Lower leg skin (tissue), 4 donors: ENCODE measurements around the gene MAP7. TPM values are rescaled to one million over a fixed set of nuclear protein-coding genes. Genes with fewer than 3 reads are reported as not detected.

Experiments
- DNase-seq, 2 donors: peaks; one replicate each; pipeline ENCODE4 v3.0.0-alpha.2; 2019; ENCODE audit warnings: low spot score in 2 of 2
- H3K4me3 ChIP-seq: fragments of 200-600 bp; sonication (generic); 2 replicates; pipeline ENCODE4 v1.5.1; 2017; ENCODE audit warnings: mild to moderate bottlenecking, low read depth; ENCODE audit not compliant: poor library complexity, severe bottlenecking
- CTCF ChIP-seq, 3 donors: fragments of 450-650 bp; IDR thresholded peaks; one replicate each; pipeline ENCODE4 v1.5.1; 2016; ENCODE audit warnings: antibody characterized with exemption in 3 of 3, mild to moderate bottlenecking in 3 of 3, moderate library complexity in 2 of 3
- POLR2A ChIP-seq, 2 donors: fragments of 450-650 bp; IDR thresholded peaks; one replicate each; pipeline ENCODE4 v1.6.1; 2016 to 2017; ENCODE audit warnings: antibody characterized with exemption in 2 of 2, mild to moderate bottlenecking in 1 of 2, moderate library complexity in 1 of 2
- WGBS, 2 donors: methylation state at CpG; one replicate each; pipeline ENCODE4 v1.1.5; 2018; 5-methylcytosine and 5-hydroxymethylcytosine counted together
- intact Hi-C: fragments of 100-400 bp; cut with DNase I; formaldehyde crosslinking; loops from one replicate; pipeline ENCODE4 v1.15.0; 2023; ENCODE audit warnings: low total_unique reads
- total RNA-seq, 4 donors: library from RNA; depleted of rRNA; stranded (reverse); fragments of >200 nt; gene quantifications; one replicate each; pipeline ENCODE4 v1.1.0, GENCODE V29; 2016

MAP7 gene
- total RNA-seq, 4 donors from 2014 or later: 32.5 to 41.8 (median 39.0) TPM

- H3K4me3 ChIP-seq: no peak overlapping the region
- DNase-seq: no peak
- WGBS, 2 donors: 70 to 82% methylated on average over 3 of the region's 3 CpGs
- TF ChIP-seq CTCF (IDR thresholded peaks at IDR 0.05): no peak
- no peak for TF ChIP-seq POLR2A (IDR thresholded peaks at IDR 0.05)
- intact Hi-C loops: no loop called here
These were observed 29.7 kb downstream of the MAP7 start for GRCh38 chr6:136520517-136520916.

GRCh38 chr6:136517582-136517981 lies 32.6 kb downstream of the MAP7 start:
- TF ChIP-seq POLR2A (IDR thresholded peaks at IDR 0.05): no peak
- no peak for TF ChIP-seq CTCF (IDR thresholded peaks at IDR 0.05)
- intact Hi-C loops: no loop called here
- H3K4me3 ChIP-seq: no peak overlapping the region
- no peak for DNase-seq
- 88 to 89% methylated on average over 3 of the region's 3 CpGs for WGBS, 2 donors

GRCh38 chr6:136517002-136517401 lies 33.2 kb downstream of the MAP7 start:
- no peak for DNase-seq
- intact Hi-C loops: no loop called here
- H3K4me3 ChIP-seq: no peak overlapping the region
- no peak for TF ChIP-seq POLR2A (IDR thresholded peaks at IDR 0.05)
- no peak for TF ChIP-seq CTCF (IDR thresholded peaks at IDR 0.05)

- intact Hi-C loops: no loop called here
- TF ChIP-seq CTCF (IDR thresholded peaks at IDR 0.05) (no peak), POLR2A (IDR thresholded peaks at IDR 0.05) (no peak)
- H3K4me3 ChIP-seq: no peak overlapping the region
- 84 to 88% methylated on average over 4 of the region's 4 CpGs for WGBS, 2 donors
- no peak for DNase-seq
These were observed 35.6 kb downstream of the MAP7 start for GRCh38 chr6:136514591-136514990.

- TF ChIP-seq CTCF (IDR thresholded peaks at IDR 0.05) (no peak), POLR2A (IDR thresholded peaks at IDR 0.05) (no peak)
- no peak overlapping the region for H3K4me3 ChIP-seq
- intact Hi-C loops: no loop called here
- WGBS, 2 donors: 80 to 86% methylated on average over 3 of the region's 3 CpGs
- DNase-seq: no peak
These were observed 38.3 kb downstream of the MAP7 start for GRCh38 chr6:136511926-136512325.

GRCh38 chr6:136511397-136511796 lies 38.8 kb downstream of the MAP7 start:
- 44 to 48% methylated on average over 1 of the region's 1 CpG for WGBS, 2 donors
- intact Hi-C loops: no loop called here
- H3K4me3 ChIP-seq: no peak overlapping the region
- TF ChIP-seq POLR2A (IDR thresholded peaks at IDR 0.05) (no peak), CTCF (IDR thresholded peaks at IDR 0.05) (no peak)
- DNase-seq: no peak
